SU-DHL-6 (cell line): ENCODE data around the gene PUS7L.
"Not testable (repeated sequence)": the region's sequence is repeated elsewhere in the genome, so short reads cannot be mapped to it uniquely, and the experiment has no call there.

ENCODE experiments used
- H2AFZ ChIP-seq: fragments of 200-600 bp; sonication (generic); 2 replicates; pipeline ENCODE4 v1.6.1; 2014; ENCODE audit warnings: low read depth, mild to moderate bottlenecking, moderate library complexity, mixed read lengths, antibody characterized with exemption, low read length; ENCODE audit not compliant: severe bottlenecking
- H3F3A ChIP-seq: fragments of 200-600 bp; shearing (Covaris generic); 2 replicates; pipeline ENCODE4 v1.6.0; 2016; ENCODE audit warnings: antibody characterized with exemption, mild to moderate bottlenecking; ENCODE audit not compliant: insufficient read depth
- H3K27ac ChIP-seq: fragments of 200-600 bp; sonication (generic); 2 replicates; pipeline ENCODE4 v1.5.1; 2016; ENCODE audit warnings: low read depth, mild to moderate bottlenecking, low read length, moderate library complexity, mixed read lengths
- H3K27me3 ChIP-seq: fragments of 200-600 bp; sonication (generic), shearing (Covaris generic); 2 replicates; pipeline ENCODE4 v1.6.0; 2014; ENCODE audit warnings: mild to moderate bottlenecking, low read length
- H3K36me3 ChIP-seq: fragments of 200-600 bp; sonication (generic); 2 replicates; pipeline ENCODE4 v1.6.1; 2014; ENCODE audit warnings: mild to moderate bottlenecking, low read length, mixed read lengths
- H3K4me2 ChIP-seq: fragments of 300-600, 200-600 bp; shearing (Covaris generic), sonication (generic); 2 replicates; pipeline ENCODE4 v1.6.0; 2014; ENCODE audit warnings: low read length, low read depth, mild to moderate bottlenecking; ENCODE audit not compliant: poor library complexity, severe bottlenecking
- H3K4me3 ChIP-seq: fragments of 200-600 bp; sonication (generic); 2 replicates; pipeline ENCODE4 v1.5.1; 2014; ENCODE audit warnings: antibody characterized with exemption, low read length, mild to moderate bottlenecking, mixed read lengths; ENCODE audit not compliant: insufficient read depth, poor library complexity, severe bottlenecking
- H3K79me2 ChIP-seq: fragments of 200-600 bp; sonication (generic); 2 replicates; pipeline ENCODE4 v1.6.1; 2014; ENCODE audit warnings: mild to moderate bottlenecking, low read length, moderate library complexity; ENCODE audit not compliant: insufficient read depth
- H3K9ac ChIP-seq: fragments of 200-600 bp; sonication (generic); 2 replicates; pipeline ENCODE4 v1.7.0; 2014; ENCODE audit warnings: mild to moderate bottlenecking, low read length
- H3K9me2 ChIP-seq: fragments of 200-600 bp; sonication (generic); replicated peaks from 2 replicates; pipeline ENCODE4 v1.6.1; 2014; ENCODE audit warnings: low read length; ENCODE audit not compliant: insufficient read depth
- H3K9me3 ChIP-seq: fragments of 200-600 bp; sonication (generic); 2 replicates; pipeline ENCODE4 v1.6.1; 2014; ENCODE audit warnings: low read length, mixed read lengths; ENCODE audit not compliant: insufficient read depth
- H4K20me1 ChIP-seq: fragments of 200-600 bp; sonication (generic); 2 replicates; pipeline ENCODE4 v1.6.1; 2014; ENCODE audit warnings: low read depth, mild to moderate bottlenecking, antibody characterized with exemption, low read length, moderate library complexity, mixed read lengths
- CTCF ChIP-seq: fragments of 200-600 bp; sonication (generic); IDR thresholded peaks from one replicate; pipeline ENCODE4 v1.5.1; 2017; ENCODE audit warnings: antibody characterized with exemption, mild to moderate bottlenecking, low read length, moderate library complexity; ENCODE audit not compliant: insufficient read depth, poor library complexity, severe bottlenecking
- EZH2phosphoT487 ChIP-seq: fragments of 200-600 bp; sonication (generic), shearing (Covaris generic); conservative IDR thresholded peaks from 2 replicates; pipeline ENCODE4 v1.6.1; 2018; ENCODE audit warnings: mild to moderate bottlenecking, antibody characterized with exemption, low read length, moderate library complexity, mixed read lengths

PUS7L gene

DNA sequence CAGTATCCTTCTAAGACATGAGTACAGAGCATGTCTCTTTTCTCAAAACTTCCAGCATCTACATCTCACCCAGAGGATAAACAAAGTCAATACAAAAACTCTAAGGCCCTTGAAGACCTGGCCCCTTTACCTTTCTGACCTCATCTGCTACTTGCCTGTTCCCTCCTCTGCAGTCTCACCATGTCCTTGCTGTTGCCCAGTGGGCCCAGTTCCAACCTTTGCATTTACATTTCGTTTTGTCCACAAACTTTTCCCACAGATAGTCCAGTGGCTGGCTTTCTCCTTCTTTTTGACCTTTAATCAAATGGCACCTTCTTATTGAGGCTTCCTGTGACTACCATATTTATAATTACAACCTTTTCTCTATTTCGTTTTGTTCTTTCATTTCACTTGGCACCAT, 1.8 kb upstream of the PUS7L start:
- peak overlapping the region; percentile 89 for H3K4me3 ChIP-seq
- H2AFZ ChIP-seq: no peak overlapping the region
- no peaks in the 10 kb centered on the region for H3K9me3 ChIP-seq
- H3K4me2 ChIP-seq: peak overlapping the region; percentile 80
- H3K9me2 ChIP-seq: no peaks in the 10 kb centered on the region
- H3K36me3 ChIP-seq: peaks cover 5% of the 10 kb centered on the region; the same call in 1 of the 2 replicates
- H3K27ac ChIP-seq: no peak overlapping the region
- TF ChIP-seq CTCF (no peak), EZH2phosphoT487 (no peak)
- H3K27me3 ChIP-seq: no peaks in the 10 kb centered on the region
- peaks cover 51% of the 10 kb centered on the region for H3K79me2 ChIP-seq
- H4K20me1 ChIP-seq: no peaks in the 10 kb centered on the region
- peaks cover 9% of the 10 kb centered on the region; the same call in 1 of the 2 replicates for H3F3A ChIP-seq
- H3K9ac ChIP-seq: peak overlapping the region; percentile 93

- no peak for TF ChIP-seq CTCF
- Histone ChIP-seq H4K20me1 (no peaks in the 10 kb centered on the region), H3K36me3 (peaks cover 25% of the 10 kb centered on the region), H3K27me3 (no peaks in the 10 kb centered on the region), H3K9me2 (no peaks in the 10 kb centered on the region), H3K4me2 (peak overlapping the region; percentile 90), H3K4me3 (peak overlapping the region; percentile 89), H3K79me2 (peaks cover 65% of the 10 kb centered on the region), H3K9ac (peak overlapping the region; percentile 93), H3K9me3 (no peaks in the 10 kb centered on the region), H3F3A (peaks cover 9% of the 10 kb centered on the region; the same call in 1 of the 2 replicates), H3K27ac (no peak overlapping the region; the same call in 1 of the 2 replicates), H2AFZ (peak overlapping the region; percentile 68)
Measured at GRCh38 chr12:43758247-43758727, 303 bp downstream of the PUS7L start.

- H3K4me3 ChIP-seq: no peak overlapping the region
- H3K9me3 ChIP-seq: no peaks in the 10 kb centered on the region
- no peaks in the 10 kb centered on the region for H3K9me2 ChIP-seq
- no peak for TF ChIP-seq CTCF
- no peak for TF ChIP-seq EZH2phosphoT487
- peaks cover 61% of the 10 kb centered on the region for H3K79me2 ChIP-seq
- H2AFZ ChIP-seq: no peak overlapping the region
- no peaks in the 10 kb centered on the region for H3K27me3 ChIP-seq
- no peak overlapping the region for H3K27ac ChIP-seq
- peaks cover 2% of the 10 kb centered on the region; the same call in 1 of the 2 replicates for H3F3A ChIP-seq
- no peak overlapping the region for H3K9ac ChIP-seq
- H4K20me1 ChIP-seq: 0 out of 2 replicates have a peak, but pooled peaks cover 5% of the 10 kb centered on the region
- H3K4me2 ChIP-seq: peak overlapping the region; percentile 46
- peaks cover 36% of the 10 kb centered on the region for H3K36me3 ChIP-seq
Measured at GRCh38 chr12:43754015-43754414, 4.6 kb downstream of the PUS7L start.

GRCh38 chr12:43751360-43751759, 7.2 kb downstream of the PUS7L start:
- not testable (repeated sequence) for H3K9me2 ChIP-seq

More at GRCh38 chr12:43751360-43751759, 7.2 kb downstream of the PUS7L start:
- not testable (repeated sequence) for H3K4me2 ChIP-seq, H3K9ac ChIP-seq, H3K27ac ChIP-seq, H4K20me1 ChIP-seq, H3K9me3 ChIP-seq, H3F3A ChIP-seq, H3K4me3 ChIP-seq, H2AFZ ChIP-seq, H3K27me3 ChIP-seq
- H3K79me2 ChIP-seq: peaks cover 41% of the 10 kb centered on the region
- peaks cover 38% of the 10 kb centered on the region for H3K36me3 ChIP-seq
